Measurements from ENCODE around the gene NEU4. TPM values are rescaled to one million over a fixed set of nuclear protein-coding genes. Genes with fewer than 3 reads are reported as not detected.

NEU4 gene
- total and polyA plus RNA-seq, 2 of the 4 experiments (the other 2 are of a cell fraction), result not detected

GRCh38 chr2:241770936-241771285 lies 38.1 kb upstream of the NEU4 start:
- no peak overlapping the region for H3K9ac ChIP-seq (ENCODE audit: low read depth, low read length)
- peaks cover 12% of the 10 kb centered on the region for H3K4me1 ChIP-seq (ENCODE audit: control insufficient read depth, insufficient read depth, low read length)
- H3K27ac ChIP-seq (ENCODE audit: insufficient read depth, low read length), result no peak overlapping the region
- H2BK5ac ChIP-seq (ENCODE audit: low read depth, low read length, poor library complexity, severe bottlenecking), result no peak overlapping the region
- CTCF ChIA-PET, result no interaction called here
- H3K56ac ChIP-seq (ENCODE audit: extremely low read depth, insufficient read depth, low read length), result no peak overlapping the region
- no peaks in the 10 kb centered on the region; the same call in 1 of the 2 replicates for H3K27me3 ChIP-seq (ENCODE audit: control insufficient read depth, insufficient read depth, low read length)
- no peak for TF ChIP-seq NFE2L2 (IDR thresholded peaks at IDR 0.05; ENCODE audit: low read depth, low read length)
- H3K9me1 ChIP-seq (ENCODE audit: insufficient read depth, low read length), result no peaks in the 10 kb centered on the region
- in situ Hi-C loops (cut with MboI; ENCODE audit: low sequenced_read_pairs) (no loop called here), dilution Hi-C loops (cut with HindIII; ENCODE audit: low sequenced_read_pairs, unreplicated experiment) (no loop called here), intact Hi-C loops (cut with micrococcal nuclease) (no loop called here)
- no peaks in the 10 kb centered on the region; the same call in 1 of the 2 replicates for H4K20me1 ChIP-seq (ENCODE audit: insufficient read depth, low read length)
- H3K9me3 ChIP-seq (ENCODE audit: control insufficient read depth, insufficient read depth, low read length), result no peaks in the 10 kb centered on the region
- H3K23ac ChIP-seq (ENCODE audit: low read depth, low read length), result no peak overlapping the region
- no peak overlapping the region for H2AFZ ChIP-seq (replicated peaks; ENCODE audit: low read length, poor library complexity)
- POLR2A ChIA-PET (ENCODE audit: unreplicated experiment), result no interaction called here
- BruUV-seq (replicated peaks), result no TSS peak
- H3K4ac ChIP-seq (ENCODE audit: low read depth, low read length), result no peak overlapping the region
- H3K79me1 ChIP-seq (ENCODE audit: low read depth in 1 of 2, low read length in 2 of 2), result no peaks in the 10 kb centered on the region
- WGBS, 2 experiments (ENCODE audit: extremely low coverage in 2 of 2, insufficient read length in 1 of 2), result 99% methylated on average over 7 of the region's 12 CpGs; no CpG with 5 or more reads in 1 of the 2 experiments
- DNase-seq, result no peak
- H2AK5ac ChIP-seq (ENCODE audit: low read depth, low read length), result no peak overlapping the region
- peak overlapping the region; percentile 11; the same call in 1 of the 2 replicates for H3K18ac ChIP-seq (ENCODE audit: low read depth, low read length)
- H3K36me3 ChIP-seq (ENCODE audit: control insufficient read depth, insufficient read depth, low read length), result peaks cover 3% of the 10 kb centered on the region; the same call in 1 of the 2 replicates
- no peak overlapping the region for H3K4me2 ChIP-seq (ENCODE audit: low read depth, low read length)
- ATAC-seq (ENCODE audit: low read depth), result no peak
- H4K5ac ChIP-seq (ENCODE audit: low read depth, low read length), result no peak overlapping the region; the same call in 1 of the 2 replicates
- no peak overlapping the region for H2AK9ac ChIP-seq (replicated peaks; ENCODE audit: low read depth, low read length, poor library complexity)
- H3K14ac ChIP-seq (replicated peaks; ENCODE audit: low read depth, low read length), result no peak overlapping the region
- H4K91ac ChIP-seq (ENCODE audit: insufficient read depth, low read depth, low read length), result no peak overlapping the region
- no peak overlapping the region for H2BK15ac ChIP-seq (ENCODE audit: low read depth, low read length)
- no peak overlapping the region for H2BK120ac ChIP-seq (ENCODE audit: low read depth, low read length)
- no peak overlapping the region for H2BK20ac ChIP-seq (ENCODE audit: low read depth, low read length)
- no peak overlapping the region for H4K8ac ChIP-seq (ENCODE audit: low read depth in 2 of 2, low read length in 2 of 2)
- no peak overlapping the region for H3K4me3 ChIP-seq (ENCODE audit: insufficient read depth, low read depth, low read length)
